HEK293T (cell line): ENCODE measurements around the gene KIF16B.

Experiments
- ARNT ChIP-seq: fragments of 450-650 bp; IDR thresholded peaks from 2 replicates; pipeline ENCODE4 v1.6.1; 2017; ENCODE audit warnings: mild to moderate bottlenecking
- BHLHE40 ChIP-seq: fragments of 450-650 bp; IDR thresholded peaks from 2 replicates; pipeline ENCODE4 v1.6.1; 2016; ENCODE audit warnings: mild to moderate bottlenecking, moderate library complexity, borderline replicate concordance
- CTBP1 ChIP-seq: fragments of 450-650 bp; IDR thresholded peaks from 2 replicates; pipeline ENCODE4 v1.6.1; 2016; ENCODE audit warnings: borderline replicate concordance
- ELF4 ChIP-seq: fragments of 450-650 bp; IDR thresholded peaks from 2 replicates; pipeline ENCODE4 v1.6.1; 2017; ENCODE audit warnings: antibody characterized with exemption
- FOXA1 ChIP-seq: fragments of 450-650 bp; IDR thresholded peaks from 2 replicates; pipeline ENCODE4 v1.6.1; 2016; ENCODE audit warnings: mild to moderate bottlenecking
- FOXK2 ChIP-seq: fragments of 450-650 bp; IDR thresholded peaks from 2 replicates; pipeline ENCODE4 v1.6.1; 2016; ENCODE audit warnings: mild to moderate bottlenecking
- FOXM1 ChIP-seq: fragments of 450-650 bp; IDR thresholded peaks from 2 replicates; pipeline ENCODE4 v1.6.1; 2017; ENCODE audit warnings: mild to moderate bottlenecking, borderline replicate concordance
- LEF1 ChIP-seq: fragments of 450-650 bp; IDR thresholded peaks from 2 replicates; pipeline ENCODE4 v1.6.1; 2017; ENCODE audit warnings: mild to moderate bottlenecking, borderline replicate concordance
- PKNOX1 ChIP-seq: fragments of 450-650 bp; IDR thresholded peaks from 2 replicates; pipeline ENCODE4 v1.6.1; 2016
- SP1 ChIP-seq: fragments of 450-650 bp; IDR thresholded peaks from 2 replicates; pipeline ENCODE4 v1.6.1; 2017
- SUZ12 ChIP-seq: fragments of 450-650 bp; IDR thresholded peaks from 2 replicates; pipeline ENCODE4 v1.6.1; 2016; ENCODE audit warnings: mild to moderate bottlenecking
- TARDBP ChIP-seq: fragments of 450-650 bp; IDR thresholded peaks from 2 replicates; pipeline ENCODE4 v1.6.1; 2016

- TF ChIP-seq ELF4, result no peak
- TF ChIP-seq ARNT, result no peak
- TF ChIP-seq SUZ12, result no peak
- no peak for TF ChIP-seq FOXM1
- no peak for TF ChIP-seq PKNOX1
- TF ChIP-seq LEF1, result no peak
- TF ChIP-seq BHLHE40, result no peak
- TF ChIP-seq TARDBP, result no peak
- TF ChIP-seq SP1, result no peak
- no peak for TF ChIP-seq FOXK2
- TF ChIP-seq CTBP1, result no peak
- no peak for TF ChIP-seq FOXA1
Observed at GRCh38 chr20:16408981-16409380, 164.3 kb downstream of the KIF16B start.
